Effector memory CD4-positive, alpha-beta T cell (primary cell): ENCODE measurements around the gene RAB31.

Experiments
- DNase-seq, 3 donors: peaks; one replicate each; pipeline ENCODE4 v3.0.0-alpha.2; 2020
- H3K27ac ChIP-seq: 2 replicates; pipeline ENCODE4 v1.7.0; 2013; ENCODE audit warnings: mild to moderate bottlenecking, low read length, moderate library complexity; ENCODE audit not compliant: insufficient read depth, poor library complexity, severe bottlenecking
- H3K27me3 ChIP-seq: replicated peaks from 2 replicates; pipeline ENCODE4 v1.7.0; 2013; ENCODE audit warnings: mild to moderate bottlenecking, low read length; ENCODE audit not compliant: insufficient read depth, control insufficient read depth, poor library complexity, severe bottlenecking
- H3K36me3 ChIP-seq: 2 replicates; pipeline ENCODE4 v1.7.0; 2013; ENCODE audit warnings: mild to moderate bottlenecking, low read length, moderate library complexity; ENCODE audit not compliant: control insufficient read depth, insufficient read depth
- H3K4me1 ChIP-seq: 2 replicates; pipeline ENCODE4 v1.7.0; 2013; ENCODE audit warnings: low read length, mild to moderate bottlenecking; ENCODE audit not compliant: control insufficient read depth, insufficient read depth, poor library complexity, severe bottlenecking
- H3K4me3 ChIP-seq: 2 replicates; pipeline ENCODE4 v1.7.0; 2013; ENCODE audit warnings: low read length, low read depth, mild to moderate bottlenecking; ENCODE audit not compliant: insufficient read depth, poor library complexity, severe bottlenecking
- H3K9me3 ChIP-seq: 2 replicates; pipeline ENCODE4 v1.7.0; 2013; ENCODE audit warnings: mild to moderate bottlenecking, low read length, moderate library complexity; ENCODE audit not compliant: control insufficient read depth

Gene RAB31

DNA sequence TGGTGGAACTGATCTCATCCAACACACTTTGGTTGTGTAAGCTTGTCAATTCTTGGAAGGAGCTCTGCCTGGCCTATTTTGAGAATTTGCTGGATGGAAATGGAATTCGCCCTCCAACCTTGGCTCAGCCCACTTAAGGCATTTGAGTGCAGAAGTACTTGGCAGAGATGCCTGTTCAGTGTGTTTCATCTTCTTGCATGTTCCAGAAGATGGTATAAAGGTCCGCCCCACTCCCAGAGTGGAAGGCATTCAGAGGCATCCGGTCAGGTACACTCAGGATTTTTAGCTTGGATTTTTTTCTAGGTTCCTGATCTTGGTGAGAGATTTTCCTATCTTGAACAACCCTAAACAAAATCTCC, 116.4 kb downstream of the RAB31 start:
- DNase-seq = no peak
- Histone ChIP-seq H3K4me1 (no peaks in the 10 kb centered on the region), H3K27me3 (peaks cover 4% of the 10 kb centered on the region), H3K9me3 (no peaks in the 10 kb centered on the region), H3K27ac (no peak overlapping the region), H3K4me3 (no peak overlapping the region), H3K36me3 (no peaks in the 10 kb centered on the region)

DNA sequence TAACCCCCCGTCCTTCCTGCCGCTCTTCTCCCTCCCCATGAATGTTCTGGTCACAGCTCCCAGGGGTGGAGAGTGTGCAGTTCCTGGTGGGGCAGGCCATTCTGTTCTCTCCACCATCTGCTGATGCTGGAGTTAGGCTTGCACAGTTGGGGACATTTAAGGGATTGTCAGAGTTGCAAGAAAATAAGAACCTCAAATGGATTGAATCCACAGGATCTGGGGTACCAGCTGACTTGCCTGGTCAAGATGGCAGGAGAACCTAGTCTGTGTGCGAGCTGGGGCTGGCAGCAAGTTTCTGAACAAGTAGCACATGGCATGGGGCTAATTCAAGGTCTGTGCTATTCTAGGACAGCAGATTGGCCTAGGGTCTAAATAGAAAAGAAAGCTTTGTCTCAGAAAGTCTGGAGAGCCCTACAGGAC, 116.9 kb downstream of the RAB31 start:
- DNase-seq = no peak
- H3K4me1 ChIP-seq = no peaks in the 10 kb centered on the region
- no peaks in the 10 kb centered on the region for H3K36me3 ChIP-seq
- no peaks in the 10 kb centered on the region for H3K9me3 ChIP-seq
- no peak overlapping the region for H3K4me3 ChIP-seq
- H3K27ac ChIP-seq = no peak overlapping the region
- peaks cover 4% of the 10 kb centered on the region for H3K27me3 ChIP-seq

DNA sequence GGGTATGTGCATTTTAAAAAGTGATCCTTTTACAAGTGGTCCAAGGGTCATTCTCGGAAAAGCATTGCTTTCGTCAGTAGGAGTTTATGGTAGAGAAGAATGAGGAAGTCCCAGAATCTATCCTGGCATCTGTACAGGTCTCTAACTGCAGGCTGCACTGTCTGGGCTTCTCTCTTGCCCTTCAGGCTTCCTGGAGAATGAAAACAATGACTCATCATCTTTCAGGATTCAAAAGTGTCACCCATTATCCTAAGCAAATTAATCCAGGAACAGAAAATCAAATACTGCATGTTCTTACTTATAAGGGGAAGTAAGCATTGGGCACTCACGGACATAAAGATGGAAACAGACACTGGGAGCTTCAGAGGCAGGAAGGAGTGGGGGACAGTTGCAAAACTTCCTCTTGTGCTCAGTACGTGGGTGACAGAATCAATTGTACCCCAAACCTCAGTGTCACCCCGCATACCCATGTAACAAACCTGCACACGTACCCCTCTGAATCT, 117.5 kb downstream of the RAB31 start:
- DNase-seq = no peak
- Histone ChIP-seq H3K4me1 (no peaks in the 10 kb centered on the region), H3K36me3 (no peaks in the 10 kb centered on the region), H3K9me3 (no peaks in the 10 kb centered on the region), H3K27ac (no peak overlapping the region), H3K27me3 (peaks cover 4% of the 10 kb centered on the region), H3K4me3 (no peak overlapping the region)

DNA sequence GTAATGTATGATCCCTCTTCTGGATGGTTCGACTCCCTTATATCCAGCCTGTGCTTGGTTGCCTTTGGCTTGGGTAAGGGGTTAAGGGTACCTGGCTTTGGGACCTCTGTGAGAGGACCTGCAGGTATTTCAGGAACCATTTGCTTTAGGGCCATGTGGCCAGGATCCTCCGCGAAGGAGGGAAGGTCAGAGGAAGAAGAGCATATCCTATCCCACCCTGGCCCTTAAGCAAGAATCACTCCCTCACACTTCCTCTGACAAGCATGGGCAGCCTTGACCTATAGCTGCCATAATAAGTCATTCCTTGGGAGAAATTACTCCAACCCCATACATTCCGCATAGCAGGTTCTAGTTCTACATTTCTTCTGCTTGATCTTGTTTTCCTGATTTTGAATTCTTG, 118.6 kb downstream of the RAB31 start:
- H3K36me3 ChIP-seq = no peaks in the 10 kb centered on the region
- H3K4me3 ChIP-seq = no peak overlapping the region
- H3K4me1 ChIP-seq = no peaks in the 10 kb centered on the region
- H3K9me3 ChIP-seq = no peaks in the 10 kb centered on the region
- H3K27me3 ChIP-seq = peaks cover 4% of the 10 kb centered on the region
- no peak overlapping the region for H3K27ac ChIP-seq
- no peak for DNase-seq

DNA sequence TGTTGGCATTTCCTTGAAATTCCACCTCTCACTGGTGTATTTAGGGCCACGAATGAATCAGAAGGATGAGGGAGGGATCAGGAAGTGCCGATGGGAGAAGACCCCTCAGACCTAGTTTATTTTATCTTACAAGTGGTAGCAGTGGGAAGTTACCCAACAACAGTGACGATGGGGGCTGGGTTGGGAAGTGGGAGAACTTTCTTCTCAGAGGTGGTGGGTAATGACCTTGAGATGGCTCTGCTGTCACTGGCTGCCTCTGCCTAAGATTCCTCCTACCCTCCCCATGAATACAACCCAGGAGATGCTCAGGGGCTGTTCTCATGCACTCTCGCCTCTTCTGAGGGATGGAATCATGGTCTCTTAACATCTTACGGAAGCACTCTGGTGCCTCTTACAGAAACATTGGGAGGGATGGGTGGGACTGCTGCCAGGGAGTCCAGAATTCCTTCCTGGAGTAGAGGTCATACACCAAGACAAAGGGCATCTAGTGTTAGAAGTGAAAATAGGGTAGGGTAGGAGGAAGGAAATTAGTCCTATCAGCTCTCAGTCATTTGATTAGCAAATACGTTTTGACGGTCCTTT, 119.2 kb downstream of the RAB31 start:
- Histone ChIP-seq H3K9me3 (no peaks in the 10 kb centered on the region), H3K4me1 (no peaks in the 10 kb centered on the region), H3K4me3 (no peak overlapping the region), H3K36me3 (no peaks in the 10 kb centered on the region), H3K27me3 (peaks cover 4% of the 10 kb centered on the region), H3K27ac (no peak overlapping the region)
- DNase-seq = no peak

DNA sequence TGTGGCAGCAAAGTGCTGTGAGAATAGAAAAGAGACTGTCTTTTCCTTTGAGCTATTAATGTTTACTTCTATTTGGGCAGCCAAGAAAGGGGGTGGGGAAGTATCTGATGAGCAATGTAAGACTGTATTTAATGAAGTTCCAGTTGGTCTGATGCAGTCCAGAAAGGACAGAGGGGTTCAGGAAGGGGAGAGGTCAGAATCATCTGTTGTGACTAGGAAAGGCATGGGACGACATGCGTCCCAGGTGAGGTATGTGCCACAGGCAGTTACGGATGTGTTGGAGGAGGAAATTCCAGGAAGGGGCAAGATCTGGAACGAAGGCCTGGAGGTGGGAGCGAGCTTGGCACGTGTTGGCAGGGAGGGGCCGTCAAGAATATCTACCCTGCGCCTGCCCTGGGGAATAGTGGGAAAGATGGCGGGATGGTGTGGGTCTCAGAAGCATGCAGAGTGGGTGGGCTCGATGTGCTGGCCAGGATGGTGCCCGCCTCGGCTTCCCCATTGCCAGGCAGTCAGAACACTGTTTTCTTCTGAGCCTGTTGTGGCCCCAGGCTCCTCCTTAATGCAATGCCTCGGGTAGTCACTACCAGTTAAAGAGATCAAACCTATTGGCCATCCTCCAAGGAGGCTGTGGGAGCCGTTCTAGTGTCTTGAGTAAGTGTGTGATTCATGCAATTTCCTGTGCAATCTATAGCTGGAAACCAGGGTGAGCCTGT, 119.8 kb downstream of the RAB31 start:
- Histone ChIP-seq H3K9me3 (no peaks in the 10 kb centered on the region), H3K4me3 (no peak overlapping the region), H3K27ac (no peak overlapping the region), H3K27me3 (peaks cover 4% of the 10 kb centered on the region), H3K4me1 (no peaks in the 10 kb centered on the region), H3K36me3 (no peaks in the 10 kb centered on the region)
- no peak for DNase-seq

DNA sequence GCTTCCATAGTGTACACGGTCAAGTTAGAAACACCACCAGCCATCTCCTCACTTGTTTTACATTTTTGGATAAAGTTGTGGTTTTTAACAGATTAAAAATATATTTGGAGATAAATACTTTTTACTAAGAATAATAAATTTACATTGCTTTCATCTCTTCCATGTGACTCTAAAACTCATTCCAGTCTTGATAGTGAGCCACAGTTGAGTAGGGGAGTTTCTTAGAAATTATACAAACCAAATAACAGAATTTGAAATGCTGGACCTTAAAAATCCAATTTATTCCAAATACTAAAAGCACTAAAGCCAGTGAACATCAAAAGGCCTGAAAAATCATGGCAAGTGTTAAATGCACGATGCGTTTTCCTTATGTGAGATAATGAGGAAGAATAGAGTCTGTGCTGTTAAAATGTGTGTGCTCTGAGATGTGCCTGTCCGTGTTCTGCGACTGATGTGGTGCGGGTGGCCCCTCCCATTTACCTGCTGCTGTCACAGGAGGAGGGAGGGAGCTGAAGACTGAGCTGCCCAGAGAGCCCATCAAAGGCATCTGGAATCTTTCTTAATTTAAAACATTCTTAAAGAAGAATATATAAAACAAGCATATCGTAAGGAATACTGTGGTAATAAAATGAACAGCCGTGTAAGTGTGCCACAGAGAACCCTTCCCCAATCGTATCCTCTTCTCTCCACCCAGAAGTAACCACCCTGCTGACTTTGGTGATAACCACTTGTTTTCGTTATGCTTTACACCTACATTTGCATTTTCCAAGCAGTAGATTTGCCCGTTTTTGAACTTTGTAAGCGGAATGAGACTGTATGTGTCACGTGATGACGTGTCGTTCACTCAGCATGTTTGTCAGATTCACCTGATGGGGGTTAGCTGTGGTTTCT, 120.7 kb downstream of the RAB31 start:
- Histone ChIP-seq H3K27me3 (peaks cover 4% of the 10 kb centered on the region), H3K4me3 (no peak overlapping the region), H3K27ac (no peak overlapping the region), H3K4me1 (no peaks in the 10 kb centered on the region), H3K36me3 (no peaks in the 10 kb centered on the region), H3K9me3 (no peaks in the 10 kb centered on the region)
- DNase-seq = no peak

DNA sequence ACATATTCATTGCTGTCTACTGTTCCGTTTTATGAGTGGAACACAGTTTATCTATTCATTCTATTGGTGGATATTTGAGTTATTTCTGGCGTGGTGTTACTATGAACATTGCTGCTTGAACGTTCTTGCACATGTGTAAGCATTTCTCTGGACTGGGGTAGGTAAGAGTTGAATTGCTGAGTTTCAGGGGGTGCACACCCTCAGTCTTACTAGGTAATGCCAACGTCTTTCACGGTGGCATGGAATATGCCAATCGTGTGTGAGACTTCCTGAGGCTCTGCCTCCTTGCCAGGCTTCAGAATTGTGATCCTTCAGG, 121.3 kb downstream of the RAB31 start:
- Histone ChIP-seq H3K9me3 (no peaks in the 10 kb centered on the region), H3K36me3 (no peaks in the 10 kb centered on the region), H3K27me3 (peaks cover 4% of the 10 kb centered on the region), H3K27ac (no peak overlapping the region), H3K4me3 (no peak overlapping the region), H3K4me1 (no peaks in the 10 kb centered on the region)
- DNase-seq = no peak

DNA sequence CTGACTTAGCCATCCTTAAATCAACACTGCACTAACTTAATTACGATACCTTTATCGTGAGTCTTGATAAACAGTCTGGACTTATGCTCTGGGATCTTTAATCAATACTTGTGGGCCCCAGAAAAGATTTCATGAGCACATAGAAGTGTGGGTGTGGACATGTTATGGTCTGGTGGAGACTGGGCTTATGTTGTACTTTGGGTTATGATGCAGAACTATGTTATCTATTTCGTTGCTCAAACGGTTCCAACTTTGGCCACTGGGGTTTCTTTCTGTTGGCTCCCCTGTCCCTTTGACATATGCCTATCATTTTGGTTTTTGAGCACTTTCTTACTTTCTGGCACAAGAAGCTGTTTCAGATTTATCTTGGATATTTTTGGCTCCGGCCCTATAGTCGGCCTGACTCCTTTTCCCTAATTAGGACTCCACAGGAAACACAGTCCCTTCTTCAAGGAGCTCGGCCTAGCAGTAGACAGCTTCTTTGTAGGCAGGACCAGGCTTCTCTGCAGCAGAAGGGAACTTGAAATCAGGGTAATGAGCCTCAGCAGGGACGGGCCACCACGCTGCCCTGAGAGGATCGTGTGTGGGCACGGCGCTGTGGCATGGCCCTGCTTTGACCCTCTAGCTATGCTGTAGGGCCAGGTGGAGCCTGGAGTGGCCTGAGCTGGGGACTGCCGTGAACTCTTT, 123.1 kb downstream of the RAB31 start:
- H3K27me3 ChIP-seq = peaks cover 4% of the 10 kb centered on the region
- no peak overlapping the region for H3K4me3 ChIP-seq
- no peak for DNase-seq
- no peak overlapping the region for H3K27ac ChIP-seq
- H3K9me3 ChIP-seq = no peaks in the 10 kb centered on the region
- H3K36me3 ChIP-seq = no peaks in the 10 kb centered on the region
- H3K4me1 ChIP-seq = no peaks in the 10 kb centered on the region
